HEK293 (cell line): ENCODE measurements around the gene ZNF438.
A peak's percentile ranks its signal among the peaks of the same experiment; 100 is the strongest.

Experiments used
- OSR2 ChIP-seq: fragments of 450-650 bp; formaldehyde crosslinking; IDR thresholded peaks from 2 replicates; pipeline ENCODE4 v1.5.1; 2016; ENCODE audit warnings: missing biosample characterization, missing genetic modification characterization
- SCRT1 ChIP-seq: fragments of 450-650 bp; formaldehyde crosslinking; IDR thresholded peaks from 2 replicates; pipeline ENCODE4 v1.5.1; 2016; ENCODE audit warnings: missing biosample characterization, missing genetic modification characterization, borderline replicate concordance
- SP2 ChIP-seq: fragments of 450-650 bp; formaldehyde crosslinking; IDR thresholded peaks from 2 replicates; pipeline ENCODE4 v1.5.1; 2016; ENCODE audit warnings: missing biosample characterization, missing genetic modification characterization
- TCF7L2 ChIP-seq: IDR thresholded peaks from 2 replicates; pipeline ENCODE4 v1.6.1; 2011; ENCODE audit warnings: low read depth, mild to moderate bottlenecking, inconsistent platforms, low read length, moderate library complexity, borderline replicate concordance
- ZNF2 ChIP-seq: fragments of 450-650 bp; formaldehyde crosslinking; IDR thresholded peaks from 2 replicates; pipeline ENCODE4 v1.5.1; 2016; ENCODE audit warnings: missing biosample characterization, missing genetic modification characterization
- ZNF24 ChIP-seq: fragments of 450-650 bp; formaldehyde crosslinking; IDR thresholded peaks from 2 replicates; pipeline ENCODE4 v1.5.1; 2016; ENCODE audit warnings: missing biosample characterization, missing genetic modification characterization
- ZNF274 ChIP-seq, 2 experiments: fragments of 200-500 bp in 1 of 2; fragments of 450-650 bp in 1 of 2; sonication (Bioruptor generic) in 1 of 2; formaldehyde crosslinking in 1 of 2; IDR thresholded peaks; 2 replicates each; pipeline versions ENCODE4 v1.5.1 to v1.6.1; 2014 to 2016; ENCODE audit warnings: borderline replicate concordance in 1 of 2, inconsistent platforms in 1 of 2, low read length in 1 of 2, missing biosample characterization in 1 of 2, missing genetic modification characterization in 1 of 2
- ZNF302 ChIP-seq: fragments of 450-650 bp; formaldehyde crosslinking; IDR thresholded peaks from 2 replicates; pipeline ENCODE4 v1.5.1; 2016; ENCODE audit warnings: missing biosample characterization, missing genetic modification characterization, low read depth
- ZNF391 ChIP-seq: fragments of 450-650 bp; formaldehyde crosslinking; IDR thresholded peaks from 2 replicates; pipeline ENCODE4 v1.5.1; 2016; ENCODE audit warnings: low read depth, missing biosample characterization, missing genetic modification characterization, borderline replicate concordance
- ZNF426 ChIP-seq: fragments of 450-650 bp; formaldehyde crosslinking; IDR thresholded peaks from 2 replicates; pipeline ENCODE4 v1.5.1; 2017; ENCODE audit warnings: missing biosample characterization, missing genetic modification characterization, mild to moderate bottlenecking, inconsistent platforms, moderate library complexity
- ZNF664 ChIP-seq: fragments of 450-650 bp; formaldehyde crosslinking; IDR thresholded peaks from 2 replicates; pipeline ENCODE4 v1.5.1; 2016; ENCODE audit warnings: missing biosample characterization, missing genetic modification characterization
- ZNF701 ChIP-seq: fragments of 450-650 bp; formaldehyde crosslinking; IDR thresholded peaks from 2 replicates; pipeline ENCODE4 v1.5.1; 2016; ENCODE audit warnings: missing biosample characterization, missing genetic modification characterization
- ZNF785 ChIP-seq: fragments of 450-650 bp; formaldehyde crosslinking; IDR thresholded peaks from 2 replicates; pipeline ENCODE4 v1.5.1; 2016; ENCODE audit warnings: missing biosample characterization, missing genetic modification characterization
- TF ChIP-seq, protein P1 (sequence below): fragments of 450-650 bp; formaldehyde crosslinking; IDR thresholded peaks from 2 replicates; pipeline ENCODE4 v1.5.1; 2016; ENCODE audit warnings: missing biosample characterization, missing genetic modification characterization
- TF ChIP-seq, protein P2 (sequence below): fragments of 450-650 bp; formaldehyde crosslinking; IDR thresholded peaks from 2 replicates; pipeline ENCODE4 v1.5.1; 2016; ENCODE audit warnings: missing biosample characterization, missing genetic modification characterization
- TF ChIP-seq, protein P3 (sequence below): IDR thresholded peaks from 2 replicates; pipeline ENCODE4 v1.6.1; 2011; ENCODE audit warnings: mild to moderate bottlenecking, low read depth, low read length, borderline replicate concordance
- TF ChIP-seq, protein P4 (sequence below): fragments of 450-650 bp; formaldehyde crosslinking; IDR thresholded peaks from 2 replicates; pipeline ENCODE4 v1.5.1; 2017; ENCODE audit warnings: missing biosample characterization, missing genetic modification characterization
- TF ChIP-seq, protein P5 (sequence below): fragments of 450-650 bp; formaldehyde crosslinking; IDR thresholded peaks from 2 replicates; pipeline ENCODE4 v1.5.1; 2017; ENCODE audit warnings: missing biosample characterization, mild to moderate bottlenecking, missing genetic modification characterization, moderate library complexity
- TF ChIP-seq, protein P6 (sequence below): fragments of 450-650 bp; formaldehyde crosslinking; IDR thresholded peaks from 2 replicates; pipeline ENCODE4 v1.5.1; 2016; ENCODE audit warnings: missing biosample characterization, missing genetic modification characterization
- TF ChIP-seq, protein P7 (sequence below): fragments of 450-650 bp; formaldehyde crosslinking; IDR thresholded peaks from 2 replicates; pipeline ENCODE4 v1.5.1; 2017; ENCODE audit warnings: missing biosample characterization, missing genetic modification characterization
- TF ChIP-seq, protein P8 (sequence below): fragments of 450-650 bp; formaldehyde crosslinking; IDR thresholded peaks from 2 replicates; pipeline ENCODE4 v1.5.1; 2016; ENCODE audit warnings: missing biosample characterization, missing genetic modification characterization

The ZNF438 gene

DNA sequence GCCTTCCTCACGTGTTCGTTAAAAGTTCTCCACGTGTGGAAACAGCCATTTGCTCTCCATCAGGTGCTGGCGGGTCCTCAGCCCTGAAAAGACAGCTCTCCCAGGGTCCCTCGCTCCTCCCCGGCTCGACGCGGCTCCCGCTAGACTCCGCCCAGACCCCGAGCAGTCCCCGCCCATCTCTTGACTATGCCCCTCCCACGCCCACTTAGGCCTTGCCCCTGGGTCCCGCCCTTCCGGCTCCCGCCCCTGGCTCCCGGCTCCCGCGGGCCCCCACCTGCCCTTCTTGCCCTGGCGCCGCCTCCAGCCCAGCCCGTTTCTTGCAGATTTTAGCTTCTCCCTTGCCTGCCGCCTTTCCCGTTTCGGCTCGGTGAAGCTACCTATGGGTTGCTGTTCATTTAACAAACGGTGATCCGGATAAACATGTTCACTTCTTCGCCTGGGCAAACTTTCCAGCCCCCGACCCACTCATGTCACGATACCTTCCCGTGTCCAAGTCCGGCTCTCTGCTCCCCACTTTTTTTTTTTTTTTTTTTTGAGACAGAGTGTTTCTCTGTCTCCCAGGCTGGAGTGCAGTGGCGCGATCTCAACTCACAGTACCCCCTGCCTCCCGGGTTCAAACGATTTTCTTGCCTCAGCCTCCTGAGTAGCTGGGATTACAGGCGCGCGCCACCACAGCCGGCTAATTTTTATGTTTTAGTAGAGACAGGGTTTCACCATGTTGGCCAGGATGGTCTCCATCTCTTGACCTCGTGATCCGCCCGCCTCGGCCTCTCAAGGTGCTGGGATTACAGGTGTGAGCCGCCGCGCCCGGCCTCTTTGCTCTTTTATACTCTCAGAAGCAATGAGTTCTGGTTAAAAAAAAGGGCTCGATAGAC is 830 bp upstream of the ZNF438 start (continued):
- TF ChIP-seq ZNF2 (tag by site-specific recombination) (peak; percentile 23; the same call in 1 of the 2 replicates), SCRT1 (tag by site-specific recombination) (no peak), ZNF24 (tag by site-specific recombination) (0 out of 2 replicates have a peak, but pooled peaks have one; percentile 18), ZNF302 (tag by site-specific recombination) (no peak), ZNF785 (tag by site-specific recombination) (0 out of 2 replicates have a peak, but pooled peaks have one; percentile 22), ZNF274 (IDR thresholded peaks at IDR 0.05; ENCODE audit: low read length) (no peak), ZNF274 (tag by site-specific recombination; IDR thresholded peaks at IDR 0.05; ENCODE audit: borderline replicate concordance) (no peak), OSR2 (tag by site-specific recombination) (peak; percentile 79), ZNF426 (tag by site-specific recombination) (no peak), ZNF391 (tag by site-specific recombination) (no peak), TCF7L2 (no peak), ZNF701 (no peak), SP2 (tag by site-specific recombination) (peak; percentile 95), ZNF664 (0 out of 2 replicates have a peak, but pooled peaks have one; percentile 42)
- TF ChIP-seq, protein P1, sequence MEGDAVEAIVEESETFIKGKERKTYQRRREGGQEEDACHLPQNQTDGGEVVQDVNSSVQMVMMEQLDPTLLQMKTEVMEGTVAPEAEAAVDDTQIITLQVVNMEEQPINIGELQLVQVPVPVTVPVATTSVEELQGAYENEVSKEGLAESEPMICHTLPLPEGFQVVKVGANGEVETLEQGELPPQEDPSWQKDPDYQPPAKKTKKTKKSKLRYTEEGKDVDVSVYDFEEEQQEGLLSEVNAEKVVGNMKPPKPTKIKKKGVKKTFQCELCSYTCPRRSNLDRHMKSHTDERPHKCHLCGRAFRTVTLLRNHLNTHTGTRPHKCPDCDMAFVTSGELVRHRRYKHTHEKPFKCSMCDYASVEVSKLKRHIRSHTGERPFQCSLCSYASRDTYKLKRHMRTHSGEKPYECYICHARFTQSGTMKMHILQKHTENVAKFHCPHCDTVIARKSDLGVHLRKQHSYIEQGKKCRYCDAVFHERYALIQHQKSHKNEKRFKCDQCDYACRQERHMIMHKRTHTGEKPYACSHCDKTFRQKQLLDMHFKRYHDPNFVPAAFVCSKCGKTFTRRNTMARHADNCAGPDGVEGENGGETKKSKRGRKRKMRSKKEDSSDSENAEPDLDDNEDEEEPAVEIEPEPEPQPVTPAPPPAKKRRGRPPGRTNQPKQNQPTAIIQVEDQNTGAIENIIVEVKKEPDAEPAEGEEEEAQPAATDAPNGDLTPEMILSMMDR (tag by site-specific recombination), result 0 out of 2 replicates have a peak, but pooled peaks have one; percentile 11
- TF ChIP-seq, protein P2, sequence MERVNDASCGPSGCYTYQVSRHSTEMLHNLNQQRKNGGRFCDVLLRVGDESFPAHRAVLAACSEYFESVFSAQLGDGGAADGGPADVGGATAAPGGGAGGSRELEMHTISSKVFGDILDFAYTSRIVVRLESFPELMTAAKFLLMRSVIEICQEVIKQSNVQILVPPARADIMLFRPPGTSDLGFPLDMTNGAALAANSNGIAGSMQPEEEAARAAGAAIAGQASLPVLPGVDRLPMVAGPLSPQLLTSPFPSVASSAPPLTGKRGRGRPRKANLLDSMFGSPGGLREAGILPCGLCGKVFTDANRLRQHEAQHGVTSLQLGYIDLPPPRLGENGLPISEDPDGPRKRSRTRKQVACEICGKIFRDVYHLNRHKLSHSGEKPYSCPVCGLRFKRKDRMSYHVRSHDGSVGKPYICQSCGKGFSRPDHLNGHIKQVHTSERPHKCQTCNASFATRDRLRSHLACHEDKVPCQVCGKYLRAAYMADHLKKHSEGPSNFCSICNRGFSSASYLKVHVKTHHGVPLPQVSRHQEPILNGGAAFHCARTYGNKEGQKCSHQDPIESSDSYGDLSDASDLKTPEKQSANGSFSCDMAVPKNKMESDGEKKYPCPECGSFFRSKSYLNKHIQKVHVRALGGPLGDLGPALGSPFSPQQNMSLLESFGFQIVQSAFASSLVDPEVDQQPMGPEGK, result peak; percentile 95
- TF ChIP-seq, protein P3, sequence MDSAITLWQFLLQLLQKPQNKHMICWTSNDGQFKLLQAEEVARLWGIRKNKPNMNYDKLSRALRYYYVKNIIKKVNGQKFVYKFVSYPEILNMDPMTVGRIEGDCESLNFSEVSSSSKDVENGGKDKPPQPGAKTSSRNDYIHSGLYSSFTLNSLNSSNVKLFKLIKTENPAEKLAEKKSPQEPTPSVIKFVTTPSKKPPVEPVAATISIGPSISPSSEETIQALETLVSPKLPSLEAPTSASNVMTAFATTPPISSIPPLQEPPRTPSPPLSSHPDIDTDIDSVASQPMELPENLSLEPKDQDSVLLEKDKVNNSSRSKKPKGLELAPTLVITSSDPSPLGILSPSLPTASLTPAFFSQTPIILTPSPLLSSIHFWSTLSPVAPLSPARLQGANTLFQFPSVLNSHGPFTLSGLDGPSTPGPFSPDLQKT, result no peak
- TF ChIP-seq, protein P4, sequence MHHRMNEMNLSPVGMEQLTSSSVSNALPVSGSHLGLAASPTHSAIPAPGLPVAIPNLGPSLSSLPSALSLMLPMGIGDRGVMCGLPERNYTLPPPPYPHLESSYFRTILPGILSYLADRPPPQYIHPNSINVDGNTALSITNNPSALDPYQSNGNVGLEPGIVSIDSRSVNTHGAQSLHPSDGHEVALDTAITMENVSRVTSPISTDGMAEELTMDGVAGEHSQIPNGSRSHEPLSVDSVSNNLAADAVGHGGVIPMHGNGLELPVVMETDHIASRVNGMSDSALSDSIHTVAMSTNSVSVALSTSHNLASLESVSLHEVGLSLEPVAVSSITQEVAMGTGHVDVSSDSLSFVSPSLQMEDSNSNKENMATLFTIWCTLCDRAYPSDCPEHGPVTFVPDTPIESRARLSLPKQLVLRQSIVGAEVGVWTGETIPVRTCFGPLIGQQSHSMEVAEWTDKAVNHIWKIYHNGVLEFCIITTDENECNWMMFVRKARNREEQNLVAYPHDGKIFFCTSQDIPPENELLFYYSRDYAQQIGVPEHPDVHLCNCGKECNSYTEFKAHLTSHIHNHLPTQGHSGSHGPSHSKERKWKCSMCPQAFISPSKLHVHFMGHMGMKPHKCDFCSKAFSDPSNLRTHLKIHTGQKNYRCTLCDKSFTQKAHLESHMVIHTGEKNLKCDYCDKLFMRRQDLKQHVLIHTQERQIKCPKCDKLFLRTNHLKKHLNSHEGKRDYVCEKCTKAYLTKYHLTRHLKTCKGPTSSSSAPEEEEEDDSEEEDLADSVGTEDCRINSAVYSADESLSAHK (tag by site-specific recombination), result peak; percentile 59; the same call in 1 of the 2 replicates
- TF ChIP-seq, protein P5, sequence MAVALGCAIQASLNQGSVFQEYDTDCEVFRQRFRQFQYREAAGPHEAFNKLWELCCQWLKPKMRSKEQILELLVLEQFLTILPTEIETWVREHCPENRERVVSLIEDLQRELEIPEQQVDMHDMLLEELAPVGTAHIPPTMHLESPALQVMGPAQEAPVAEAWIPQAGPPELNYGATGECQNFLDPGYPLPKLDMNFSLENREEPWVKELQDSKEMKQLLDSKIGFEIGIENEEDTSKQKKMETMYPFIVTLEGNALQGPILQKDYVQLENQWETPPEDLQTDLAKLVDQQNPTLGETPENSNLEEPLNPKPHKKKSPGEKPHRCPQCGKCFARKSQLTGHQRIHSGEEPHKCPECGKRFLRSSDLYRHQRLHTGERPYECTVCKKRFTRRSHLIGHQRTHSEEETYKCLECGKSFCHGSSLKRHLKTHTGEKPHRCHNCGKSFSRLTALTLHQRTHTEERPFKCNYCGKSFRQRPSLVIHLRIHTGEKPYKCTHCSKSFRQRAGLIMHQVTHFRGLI (tag by site-specific recombination), result no peak
- TF ChIP-seq, protein P6, sequence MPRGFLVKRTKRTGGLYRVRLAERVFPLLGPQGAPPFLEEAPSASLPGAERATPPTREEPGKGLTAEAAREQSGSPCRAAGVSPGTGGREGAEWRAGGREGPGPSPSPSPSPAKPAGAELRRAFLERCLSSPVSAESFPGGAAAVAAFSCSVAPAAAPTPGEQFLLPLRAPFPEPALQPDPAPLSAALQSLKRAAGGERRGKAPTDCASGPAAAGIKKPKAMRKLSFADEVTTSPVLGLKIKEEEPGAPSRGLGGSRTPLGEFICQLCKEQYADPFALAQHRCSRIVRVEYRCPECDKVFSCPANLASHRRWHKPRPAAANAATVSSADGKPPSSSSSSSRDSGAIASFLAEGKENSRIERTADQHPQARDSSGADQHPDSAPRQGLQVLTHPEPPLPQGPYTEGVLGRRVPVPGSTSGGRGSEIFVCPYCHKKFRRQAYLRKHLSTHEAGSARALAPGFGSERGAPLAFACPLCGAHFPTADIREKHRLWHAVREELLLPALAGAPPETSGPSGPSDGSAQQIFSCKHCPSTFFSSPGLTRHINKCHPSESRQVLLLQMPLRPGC (tag by site-specific recombination), result no peak
- TF ChIP-seq, protein P7, sequence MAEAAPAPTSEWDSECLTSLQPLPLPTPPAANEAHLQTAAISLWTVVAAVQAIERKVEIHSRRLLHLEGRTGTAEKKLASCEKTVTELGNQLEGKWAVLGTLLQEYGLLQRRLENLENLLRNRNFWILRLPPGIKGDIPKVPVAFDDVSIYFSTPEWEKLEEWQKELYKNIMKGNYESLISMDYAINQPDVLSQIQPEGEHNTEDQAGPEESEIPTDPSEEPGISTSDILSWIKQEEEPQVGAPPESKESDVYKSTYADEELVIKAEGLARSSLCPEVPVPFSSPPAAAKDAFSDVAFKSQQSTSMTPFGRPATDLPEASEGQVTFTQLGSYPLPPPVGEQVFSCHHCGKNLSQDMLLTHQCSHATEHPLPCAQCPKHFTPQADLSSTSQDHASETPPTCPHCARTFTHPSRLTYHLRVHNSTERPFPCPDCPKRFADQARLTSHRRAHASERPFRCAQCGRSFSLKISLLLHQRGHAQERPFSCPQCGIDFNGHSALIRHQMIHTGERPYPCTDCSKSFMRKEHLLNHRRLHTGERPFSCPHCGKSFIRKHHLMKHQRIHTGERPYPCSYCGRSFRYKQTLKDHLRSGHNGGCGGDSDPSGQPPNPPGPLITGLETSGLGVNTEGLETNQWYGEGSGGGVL (tag by site-specific recombination), result peak; percentile 33; the same call in 1 of the 2 replicates
- TF ChIP-seq, protein P8, sequence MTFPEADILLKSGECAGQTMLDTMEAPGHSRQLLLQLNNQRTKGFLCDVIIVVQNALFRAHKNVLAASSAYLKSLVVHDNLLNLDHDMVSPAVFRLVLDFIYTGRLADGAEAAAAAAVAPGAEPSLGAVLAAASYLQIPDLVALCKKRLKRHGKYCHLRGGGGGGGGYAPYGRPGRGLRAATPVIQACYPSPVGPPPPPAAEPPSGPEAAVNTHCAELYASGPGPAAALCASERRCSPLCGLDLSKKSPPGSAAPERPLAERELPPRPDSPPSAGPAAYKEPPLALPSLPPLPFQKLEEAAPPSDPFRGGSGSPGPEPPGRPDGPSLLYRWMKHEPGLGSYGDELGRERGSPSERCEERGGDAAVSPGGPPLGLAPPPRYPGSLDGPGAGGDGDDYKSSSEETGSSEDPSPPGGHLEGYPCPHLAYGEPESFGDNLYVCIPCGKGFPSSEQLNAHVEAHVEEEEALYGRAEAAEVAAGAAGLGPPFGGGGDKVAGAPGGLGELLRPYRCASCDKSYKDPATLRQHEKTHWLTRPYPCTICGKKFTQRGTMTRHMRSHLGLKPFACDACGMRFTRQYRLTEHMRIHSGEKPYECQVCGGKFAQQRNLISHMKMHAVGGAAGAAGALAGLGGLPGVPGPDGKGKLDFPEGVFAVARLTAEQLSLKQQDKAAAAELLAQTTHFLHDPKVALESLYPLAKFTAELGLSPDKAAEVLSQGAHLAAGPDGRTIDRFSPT, result peak; percentile 82; the same call in 1 of the 2 replicates
